SK-N-SH (cell line): ENCODE results near the gene CAV1. TPM values are rescaled to one million over a fixed set of nuclear protein-coding genes. Genes with fewer than 3 reads are reported as not detected.

Experiments used
- CTCF ChIA-PET: fragments of 300-600, 350-600 bp; formaldehyde crosslinking; extraction: SDS; loops from one replicate; lab custom pipeline; 2021; lab: Yijun Ruan, JAX
- POLR2A ChIA-PET: fragments of 350-600 bp; sonication (Branson Sonifier 250); formaldehyde crosslinking; extraction: SDS; loops from one replicate; lab custom pipeline; 2020; ENCODE audit warnings: antibody characterized with exemption, inconsistent platforms; lab: Yijun Ruan, JAX
- DNase-seq: peaks from one replicate; pipeline ENCODE4 v3.0.0; 2012
- H2AFZ ChIP-seq: fragments of 200-600 bp; sonication (generic); 2 replicates; pipeline ENCODE4 v1.8.1; 2016; ENCODE audit warnings: antibody characterized with exemption, mild to moderate bottlenecking, low read depth
- H3F3A ChIP-seq: fragments of 200-600 bp; sonication (generic); replicated peaks from 2 replicates; pipeline ENCODE3; 2016; ENCODE audit warnings: antibody characterized with exemption, mild to moderate bottlenecking; ENCODE audit not compliant: insufficient read depth
- H3K27ac ChIP-seq, 2 experiments: fragments of 200-500 bp in 1 of 2; fragments of 200-600 bp in 1 of 2; sonication (Bioruptor generic) in 1 of 2; sonication (generic), shearing (Covaris generic) in 1 of 2; 2 replicates each; pipeline versions ENCODE4 v1.5.1 to v1.6.1; 2014 to 2016; ENCODE audit warnings: low read depth in 2 of 2, inconsistent platforms in 1 of 2, low read length in 1 of 2, mild to moderate bottlenecking in 1 of 2, mixed read lengths in 1 of 2
- H3K27me3 ChIP-seq: fragments of 200-600 bp; sonication (generic), shearing (Covaris generic); 2 replicates; pipeline ENCODE4 v1.6.1; 2016; ENCODE audit warnings: mixed run types; ENCODE audit not compliant: insufficient read depth
- H3K36me3 ChIP-seq, 2 experiments: fragments of 200-500 bp in 1 of 2; fragments of 200-600 bp in 1 of 2; sonication (Bioruptor generic) in 1 of 2; sonication (generic) in 1 of 2; replicated peaks in 1 of 2; 2 replicates each; pipeline versions ENCODE3 to v1.5.1; 2014 to 2016; ENCODE audit warnings: low read length in 1 of 2, mild to moderate bottlenecking in 1 of 2; ENCODE audit not compliant: insufficient read depth in 2 of 2, control insufficient read depth in 1 of 2
- H3K4me1 ChIP-seq, 2 experiments: fragments of 200-500 bp in 1 of 2; fragments of 200-600 bp in 1 of 2; sonication (Bioruptor generic) in 1 of 2; sonication (generic), shearing (Covaris generic) in 1 of 2; 2 replicates each; pipeline versions ENCODE4 v1.5.1 to v1.6.1; 2014 to 2016; ENCODE audit warnings: low read depth in 1 of 2, low read length in 1 of 2, mixed run types in 1 of 2; ENCODE audit not compliant: insufficient read depth in 2 of 2, control insufficient read depth in 1 of 2
- H3K4me2 ChIP-seq: fragments of 200-600 bp; sonication (generic), shearing (Covaris generic); 2 replicates; pipeline ENCODE4 v1.6.1; 2017; ENCODE audit warnings: mixed run types
- H3K4me3 ChIP-seq, 2 experiments: fragments of 200-500 bp in 1 of 2; fragments of 200-600 bp in 1 of 2; sonication (Bioruptor generic) in 1 of 2; sonication (generic), shearing (Covaris generic) in 1 of 2; 2 replicates each; pipeline versions ENCODE4 v1.5.1 to v1.8.1; 2014 to 2016; ENCODE audit warnings: low read depth in 2 of 2, inconsistent platforms in 1 of 2, low read length in 1 of 2, mild to moderate bottlenecking in 1 of 2, mixed read lengths in 1 of 2, moderate library complexity in 1 of 2
- H3K79me2 ChIP-seq: fragments of 200-600 bp; sonication (generic); 2 replicates; pipeline ENCODE4 v1.8.1; 2017; ENCODE audit warnings: mild to moderate bottlenecking; ENCODE audit not compliant: insufficient read depth
- H3K9ac ChIP-seq: fragments of 200-600 bp; sonication (generic); 2 replicates; pipeline ENCODE4 v1.6.1; 2017; ENCODE audit warnings: mixed run types
- H3K9me2 ChIP-seq: fragments of 200-600 bp; sonication (generic); 2 replicates; pipeline ENCODE4 v1.6.1; 2017; ENCODE audit warnings: mixed run types
- H3K9me3 ChIP-seq: fragments of 200-600 bp; sonication (generic); 2 replicates; pipeline ENCODE4 v1.6.1; 2017; ENCODE audit warnings: mixed run types, mild to moderate bottlenecking, moderate library complexity
- H4K20me1 ChIP-seq: fragments of 200-600 bp; sonication (generic); 2 replicates; pipeline ENCODE4 v1.6.1; 2017; ENCODE audit warnings: mild to moderate bottlenecking, mixed run types; ENCODE audit not compliant: insufficient read depth
- CHD2 ChIP-seq: fragments of 150-350 bp; IDR thresholded peaks from 2 replicates; pipeline ENCODE4 v1.6.1; 2018; ENCODE audit warnings: low read length; ENCODE audit not compliant: partially characterized antibody
- EP300 ChIP-seq, 2 experiments: IDR thresholded peaks; 2 replicates each; pipeline versions ENCODE4 v1.4.0 to v1.6.1; 2012; ENCODE audit warnings: borderline replicate concordance in 1 of 2, low read depth in 1 of 2, low read length in 1 of 2
- EZH2phosphoT487 ChIP-seq: fragments of 200-600 bp; sonication (generic); IDR thresholded peaks from 2 replicates; pipeline ENCODE4 v1.6.1; 2017; ENCODE audit warnings: low read depth, mixed run types, mild to moderate bottlenecking, antibody characterized with exemption, moderate library complexity, borderline replicate concordance
- FOXJ3 ChIP-seq: sonication (generic); formaldehyde crosslinking; IDR thresholded peaks from 2 replicates; pipeline ENCODE4 v1.5.1; 2020; ENCODE audit warnings: mild to moderate bottlenecking, missing genetic modification reagents
- FOXM1 ChIP-seq: IDR thresholded peaks from 2 replicates; pipeline ENCODE4 v1.4.0; 2012; ENCODE audit warnings: low read depth, mild to moderate bottlenecking
- GATA2 ChIP-seq: sonication (generic); formaldehyde crosslinking; IDR thresholded peaks from 2 replicates; pipeline ENCODE4 v1.5.0; 2020; ENCODE audit warnings: mild to moderate bottlenecking, missing genetic modification reagents
- MEF2A ChIP-seq: IDR thresholded peaks from 2 replicates; pipeline ENCODE4 v1.4.0; 2012; ENCODE audit warnings: low read depth, borderline replicate concordance
- MXI1 ChIP-seq: IDR thresholded peaks from 2 replicates; pipeline ENCODE4 v1.6.1; 2012; ENCODE audit warnings: mild to moderate bottlenecking, low read depth, low read length, improper control_type of control experiment
- NFIC ChIP-seq: IDR thresholded peaks from 2 replicates; pipeline ENCODE4 v1.4.0; 2012; ENCODE audit warnings: borderline replicate concordance
- NRF1 ChIP-seq: IDR thresholded peaks from 2 replicates; pipeline ENCODE4 v1.6.1; 2012; ENCODE audit warnings: low read depth, mild to moderate bottlenecking, low read length
- RFX5 ChIP-seq: IDR thresholded peaks from 2 replicates; pipeline ENCODE4 v1.6.1; 2012; ENCODE audit warnings: mild to moderate bottlenecking, improper control_type of control experiment, low read length
- RXRA ChIP-seq: IDR thresholded peaks from 2 replicates; pipeline ENCODE4 v1.4.0; 2012; ENCODE audit warnings: low read depth, mild to moderate bottlenecking, borderline replicate concordance
- TAF1 ChIP-seq: IDR thresholded peaks from 2 replicates; pipeline ENCODE4 v1.6.1; 2012; ENCODE audit warnings: low read depth, mild to moderate bottlenecking, low read length, moderate library complexity, borderline replicate concordance
- TEAD4 ChIP-seq: IDR thresholded peaks from 2 replicates; pipeline ENCODE4 v1.4.0; 2012; ENCODE audit warnings: mild to moderate bottlenecking, borderline replicate concordance; ENCODE audit not compliant: insufficient read depth
- ZBTB33 ChIP-seq: IDR thresholded peaks from 2 replicates; pipeline ENCODE4 v1.4.0; 2012; ENCODE audit warnings: low read depth, borderline replicate concordance
- polyA plus RNA-seq, 3 experiments: library from polyadenylated mRNA; depleted of rRNA; stranded (reverse); fragments of >200 nt; gene quantifications; 2 replicates each; pipeline ENCODE4 v1.2.3, GENCODE V29; 2012
- TF ChIP-seq, protein P1 (sequence below): IDR thresholded peaks from 2 replicates; pipeline ENCODE4; 2012

The CAV1 gene
- polyA plus RNA-seq, 1 of the 3 experiments (the other 2 are of a cell fraction): 968 TPM

GRCh38 chr7:116553168-116553964, 28.5 kb downstream of the CAV1 start (continued):
- no peak for TF ChIP-seq TEAD4
- TF ChIP-seq, all 33 proteins: peak for 0

- H3K27me3 ChIP-seq: no peaks in the 10 kb centered on the region
- H3K9me2 ChIP-seq: no peaks in the 10 kb centered on the region
- peaks cover 46 to 67% of the 10 kb centered on the region in 2 experiments for H3K36me3 ChIP-seq
- H3K4me1 ChIP-seq: peaks cover 0 to 86% of the 10 kb centered on the region in 2 experiments
- H3K4me3 ChIP-seq: no peak overlapping the region
- peaks cover 5% of the 10 kb centered on the region; the same call in 1 of the 2 replicates for H4K20me1 ChIP-seq
- no peak overlapping the region for H3K9ac ChIP-seq
- H3K79me2 ChIP-seq: peaks cover 96% of the 10 kb centered on the region
- H3K27ac ChIP-seq: peak overlapping the region; percentile 36 to 69; a peak in 3 of 4 replicates
- H3K4me2 ChIP-seq: peak overlapping the region; percentile 42; the same call in 1 of the 2 replicates
- POLR2A ChIA-PET: no interaction called here
- peaks cover 77% of the 10 kb centered on the region for H3F3A ChIP-seq
- no peak for DNase-seq
- no peak for TF ChIP-seq GATA2 (CRISPR knock-in tag)
- no peak for TF ChIP-seq RFX5
- no peak for TF ChIP-seq NRF1
- no peak for TF ChIP-seq TAF1
- TF ChIP-seq NFIC: peak; percentile 64; the same call in 1 of the 2 replicates
- no peak for TF ChIP-seq EP300 (IDR thresholded peaks at IDR 0.05; ENCODE audit: borderline replicate concordance in 1 of 2, low read depth in 1 of 2, low read length in 1 of 2)
- no peak for TF ChIP-seq MEF2A
- no peak for TF ChIP-seq EZH2phosphoT487
- no peak for TF ChIP-seq FOXM1
- no peak for TF ChIP-seq RXRA
- no peak for TF ChIP-seq MXI1
- TF ChIP-seq CHD2: no peak
- TF ChIP-seq FOXJ3 (CRISPR knock-in tag): no peak
- TF ChIP-seq ZBTB33: no peak
- TF ChIP-seq, protein P1, sequence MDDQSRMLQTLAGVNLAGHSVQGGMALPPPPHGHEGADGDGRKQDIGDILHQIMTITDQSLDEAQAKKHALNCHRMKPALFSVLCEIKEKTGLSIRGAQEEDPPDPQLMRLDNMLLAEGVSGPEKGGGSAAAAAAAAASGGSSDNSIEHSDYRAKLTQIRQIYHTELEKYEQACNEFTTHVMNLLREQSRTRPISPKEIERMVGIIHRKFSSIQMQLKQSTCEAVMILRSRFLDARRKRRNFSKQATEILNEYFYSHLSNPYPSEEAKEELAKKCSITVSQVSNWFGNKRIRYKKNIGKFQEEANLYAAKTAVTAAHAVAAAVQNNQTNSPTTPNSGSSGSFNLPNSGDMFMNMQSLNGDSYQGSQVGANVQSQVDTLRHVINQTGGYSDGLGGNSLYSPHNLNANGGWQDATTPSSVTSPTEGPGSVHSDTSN: peak; percentile 39; the same call in 1 of the 2 replicates
- no peaks in the 10 kb centered on the region for H3K9me3 ChIP-seq
- no peak overlapping the region for H2AFZ ChIP-seq
- CTCF ChIA-PET: interaction anchor here (1.1 to 2.5 kb wide), 3 partner anchors 18 to 374 kb away, joined by 3 to 9 read pairs (median 3); no protein-coding TSS in a partner anchor
Observed at GRCh38 chr7:116554436-116554835, 29.6 kb downstream of the CAV1 start.
